Stomach (tissue), 9 donors: ENCODE measurements around the gene SYNJ1. TPM values are rescaled to one million over a fixed set of nuclear protein-coding genes. Genes with fewer than 3 reads are reported as not detected.

Source experiments
- DNase-seq, 2 donors: peaks; one replicate each; pipeline versions ENCODE4 v3.0.0 to v3.0.0-alpha.2; 2013 to 2019
- H3K27ac ChIP-seq, 5 donors: fragments of 200-600 bp in 4 of 5; sonication (generic) in 4 of 5; one replicate each; pipeline ENCODE4 v1.5.1; 2013 to 2019; ENCODE audit warnings: mild to moderate bottlenecking in 1 of 5, moderate library complexity in 1 of 5
- H3K27me3 ChIP-seq, 3 donors: fragments of 200-600 bp; sonication (generic); one replicate each; pipeline ENCODE4 v1.5.1; 2017 to 2019; ENCODE audit warnings: mixed run types in 1 of 3
- H3K36me3 ChIP-seq, 4 donors: fragments of 200-600 bp; sonication (generic); 1 replicate in 3 of 4; 2 replicates in 1 of 4; pipeline ENCODE4 v1.5.1; 2016 to 2019
- H3K4me1 ChIP-seq, 4 donors: fragments of 200-600 bp; sonication (generic); one replicate each; pipeline ENCODE4 v1.5.1; 2016 to 2019
- H3K4me3 ChIP-seq, 4 donors: fragments of 200-600 bp; sonication (generic) in 3 of 4; one replicate each; pipeline ENCODE4 v1.5.1; 2016 to 2019; ENCODE audit warnings: mild to moderate bottlenecking in 1 of 4
- H3K9me3 ChIP-seq, 4 donors: fragments of 200-600 bp; sonication (generic); one replicate each; pipeline ENCODE4 v1.5.1; 2016 to 2019
- CTCF ChIP-seq, 7 experiments: fragments of 450-650 bp in 4 of 7; fragments of 200-600 bp in 3 of 7; sonication (generic) in 3 of 7; IDR thresholded peaks; one replicate each; pipeline ENCODE4 v1.5.1; 2016 to 2019; ENCODE audit warnings: antibody characterized with exemption in 7 of 7, control low read depth in 2 of 7, mild to moderate bottlenecking in 1 of 7
- EP300 ChIP-seq: sonication (generic); formaldehyde crosslinking; IDR thresholded peaks from one replicate; pipeline ENCODE4 v1.6.1; 2017; ENCODE audit warnings: antibody characterized with exemption
- POLR2A ChIP-seq, 4 donors: fragments of 450-650 bp; IDR thresholded peaks; one replicate each; pipeline ENCODE4 v1.6.1; 2016; ENCODE audit warnings: antibody characterized with exemption in 4 of 4, control low read depth in 2 of 4, mild to moderate bottlenecking in 1 of 4, moderate library complexity in 1 of 4
- POLR2AphosphoS5 ChIP-seq, 3 donors: sonication (generic); formaldehyde crosslinking; IDR thresholded peaks; one replicate each; pipeline ENCODE4 v1.6.1; 2016; ENCODE audit warnings: antibody characterized with exemption in 3 of 3
- WGBS, 5 donors: extraction: QIAGEN DNeasy Blood & Tissue Kit in 3 of 5; methylation state at CpG; one replicate each; pipeline versions ENCODE4 v1.1.5 to v1.1.7; 2013 to 2018; 5-methylcytosine and 5-hydroxymethylcytosine counted together
- intact Hi-C: fragments of 100-400 bp; cut with DNase I; formaldehyde crosslinking; loops from one replicate; pipeline ENCODE4 v1.15.1; 2023; ENCODE audit warnings: low total_unique reads
- polyA plus RNA-seq, 3 donors: library from polyadenylated mRNA; stranded (reverse); fragments of 200-250 nt; gene quantifications; one replicate each; pipeline ENCODE4 v1.2.3, GENCODE V29; 2013
- total RNA-seq, 5 donors: library from RNA; depleted of rRNA; stranded (reverse); fragments of >200 nt; gene quantifications; one replicate each; pipeline versions ENCODE4 v1.1.0 to v1.2.3, GENCODE V29; 2014 to 2016
- donor health status: healthy with polysubstance abuse.
- donor health status: Bipolar disorder and iron deficiency.
- donor health status: healthy.

The SYNJ1 gene
- total and polyA plus RNA-seq, 8 donors, result 0.89 to 245 (median 6.0) TPM

GRCh38 chr21:32585970-32586369 is 141.8 kb downstream of the SYNJ1 start:
- no peak overlapping the region for H3K4me3 ChIP-seq
- H3K27me3 ChIP-seq, result no peaks in the 10 kb centered on the region
- no peaks in the 10 kb centered on the region for H3K9me3 ChIP-seq
- TF ChIP-seq POLR2A (IDR thresholded peaks at IDR 0.05), result no peak
- no peak for TF ChIP-seq POLR2AphosphoS5 (IDR thresholded peaks at IDR 0.05)
- no peak for TF ChIP-seq CTCF (IDR thresholded peaks at IDR 0.05)
- no peak for TF ChIP-seq EP300
- DNase-seq, result no peak
- 85 to 88% (median 88%) methylated on average over 9 of the region's 9 CpGs for WGBS, 5 donors
- H3K4me1 ChIP-seq, result no peaks in the 10 kb centered on the region
- intact Hi-C loops, result no loop called here
- peaks cover 0 to 8% (median 0%) of the 10 kb centered on the region in 4 donors for H3K36me3 ChIP-seq
- H3K27ac ChIP-seq, result no peak overlapping the region

DNA sequence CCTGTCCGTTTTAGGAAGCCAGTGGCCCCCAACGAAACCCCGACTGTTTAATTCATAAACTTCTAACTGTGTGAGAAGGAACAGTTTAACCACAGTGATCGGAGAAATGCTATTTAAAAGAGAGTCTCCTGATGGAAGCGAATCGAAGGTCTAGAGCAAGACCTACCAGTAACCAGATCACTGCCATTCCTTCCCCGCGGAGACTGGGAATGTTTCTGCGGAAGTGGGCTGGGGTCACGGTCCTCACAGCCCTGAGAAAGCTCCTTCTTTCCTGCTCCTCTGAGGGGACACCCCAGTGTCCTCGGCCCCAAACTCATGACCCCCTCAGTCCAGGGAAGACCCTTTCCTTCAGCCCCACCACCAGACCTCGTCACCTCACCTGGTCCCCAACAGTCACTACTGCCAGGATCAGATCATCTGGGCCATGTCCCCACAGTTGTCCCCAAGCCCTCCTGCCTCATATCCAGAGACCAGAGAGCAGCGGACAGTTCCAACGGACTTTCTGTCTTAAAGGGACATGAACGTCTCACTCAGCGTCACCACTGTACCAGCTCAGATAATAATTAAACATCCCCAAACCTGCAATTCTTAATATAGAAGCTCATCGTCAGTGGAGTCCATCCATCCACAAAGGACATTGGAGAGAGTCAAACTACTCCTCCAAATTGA is 142.6 kb downstream of the SYNJ1 start, which contains the start of gene TCP10L:
TCP10L (minus strand) TSS at position 482 of the 669 bp plus-strand sequence. CDS start 1,219 bp downstream, outside the sequence.
- Histone ChIP-seq H3K9me3 (no peaks in the 10 kb centered on the region), H3K4me1 (no peaks in the 10 kb centered on the region), H3K4me3 (no peak within 1 kb of the TSS), H3K27me3 (no peaks in the 10 kb centered on the region), H3K36me3 (peaks cover 0 to 8% (median 0%) of the 10 kb centered on the region in 4 donors), H3K27ac (no peak within 1 kb of the TSS)
- no peak for DNase-seq
- intact Hi-C loops, result no loop called here
- no peak for TF ChIP-seq POLR2AphosphoS5 (IDR thresholded peaks at IDR 0.05)
- 81 to 88% (median 86%) methylated on average over 17 of the region's 17 CpGs for WGBS, 5 donors

DNA sequence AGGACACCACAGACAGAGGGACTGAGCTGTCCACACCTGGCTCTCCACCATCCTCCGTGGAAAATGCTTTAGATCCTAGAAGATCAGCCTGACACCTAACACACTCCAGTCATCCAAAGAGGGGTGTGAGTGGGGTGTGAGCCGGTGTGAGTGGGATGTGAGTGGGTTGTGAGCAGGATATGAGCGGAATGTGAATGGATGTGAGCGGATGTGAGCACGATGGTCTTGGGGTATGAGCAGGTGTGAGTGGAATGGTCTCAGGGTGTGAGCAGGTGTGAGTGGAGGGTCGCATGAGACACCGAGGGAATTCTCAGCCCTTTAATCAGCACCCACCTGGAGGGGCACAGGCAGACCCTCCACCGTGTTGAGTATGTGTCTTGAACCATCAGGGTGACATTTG is 143.3 kb downstream of the SYNJ1 start:
- TF ChIP-seq POLR2AphosphoS5 (IDR thresholded peaks at IDR 0.05) (no peak), POLR2A (IDR thresholded peaks at IDR 0.05) (no peak), EP300 (no peak), CTCF (IDR thresholded peaks at IDR 0.05) (no peak)
- Histone ChIP-seq H3K4me3 (no peak overlapping the region), H3K4me1 (no peaks in the 10 kb centered on the region), H3K36me3 (peaks cover 0 to 8% (median 0%) of the 10 kb centered on the region in 4 donors), H3K9me3 (no peaks in the 10 kb centered on the region), H3K27me3 (no peaks in the 10 kb centered on the region), H3K27ac (no peak overlapping the region)
- WGBS, 5 donors, result 83 to 90% (median 88%) methylated on average over 8 of the region's 8 CpGs
- DNase-seq, result no peak
- intact Hi-C loops, result no loop called here

- DNase-seq, result no peak
- no peaks in the 10 kb centered on the region for H3K4me1 ChIP-seq
- no peak for TF ChIP-seq POLR2A (IDR thresholded peaks at IDR 0.05)
- no peak for TF ChIP-seq EP300
- TF ChIP-seq POLR2AphosphoS5 (IDR thresholded peaks at IDR 0.05), result no peak
- no peak for TF ChIP-seq CTCF (IDR thresholded peaks at IDR 0.05)
- H3K4me3 ChIP-seq, result no peak overlapping the region
- WGBS, 5 donors, result 87 to 92% (median 90%) methylated on average over 13 of the region's 13 CpGs
- intact Hi-C loops, result no loop called here
- no peak overlapping the region for H3K27ac ChIP-seq
- no peaks in the 10 kb centered on the region for H3K9me3 ChIP-seq
- peaks cover 0 to 11% (median 0%) of the 10 kb centered on the region in 4 donors for H3K36me3 ChIP-seq
- no peaks in the 10 kb centered on the region for H3K27me3 ChIP-seq
Measured at GRCh38 chr21:32581732-32582131, 146.1 kb downstream of the SYNJ1 start.

DNA sequence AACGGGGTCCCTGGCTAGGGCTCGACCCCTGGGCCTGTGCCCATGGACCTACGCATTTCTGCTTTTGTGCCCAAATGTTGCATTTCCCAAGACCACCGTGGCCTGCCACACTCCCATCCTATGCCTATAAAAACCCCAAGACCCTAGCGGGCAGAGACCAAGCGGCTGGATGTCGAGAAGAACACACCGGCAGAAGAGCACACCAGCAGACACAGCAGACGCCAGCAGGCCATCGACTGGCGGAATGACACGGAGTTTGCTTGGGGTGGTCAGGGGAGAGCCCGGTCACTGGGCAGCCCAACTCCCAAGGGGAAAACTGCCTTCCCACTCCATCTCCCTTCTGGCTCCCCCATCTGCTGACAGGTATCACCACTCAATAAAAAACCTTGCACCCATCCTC is 146.9 kb downstream of the SYNJ1 start:
- no peak for DNase-seq
- Histone ChIP-seq H3K36me3 (peaks cover 0 to 5% (median 0%) of the 10 kb centered on the region in 4 donors), H3K9me3 (no peaks in the 10 kb centered on the region), H3K4me1 (no peaks in the 10 kb centered on the region), H3K27ac (no peak overlapping the region), H3K4me3 (no peak overlapping the region), H3K27me3 (no peaks in the 10 kb centered on the region)
- 92 to 95% (median 94%) methylated on average over 13 of the region's 13 CpGs for WGBS, 5 donors
- intact Hi-C loops, result no loop called here
- TF ChIP-seq EP300 (no peak), POLR2AphosphoS5 (IDR thresholded peaks at IDR 0.05) (no peak), CTCF (IDR thresholded peaks at IDR 0.05) (no peak), POLR2A (IDR thresholded peaks at IDR 0.05) (no peak)
